Breast epithelium (tissue), 3 donors: ENCODE data around the gene BICD1.

ENCODE experiments used
- POLR2A ChIP-seq: fragments of 450-650 bp; IDR thresholded peaks from one replicate; pipeline ENCODE4 v1.6.1; 2016; ENCODE audit warnings: antibody characterized with exemption, mild to moderate bottlenecking, moderate library complexity
- POLR2AphosphoS5 ChIP-seq, 3 donors: sonication (generic); formaldehyde crosslinking; IDR thresholded peaks; one replicate each; pipeline ENCODE4 v1.6.1; 2017; ENCODE audit warnings: antibody characterized with exemption in 3 of 3
- TF ChIP-seq, protein P1 (sequence below), 3 donors: fragments of 450-650 bp; IDR thresholded peaks; one replicate each; pipeline ENCODE4 v1.5.1; 2016 to 2017; ENCODE audit warnings: antibody characterized with exemption in 3 of 3, mild to moderate bottlenecking in 3 of 3, moderate library complexity in 3 of 3

DNA sequence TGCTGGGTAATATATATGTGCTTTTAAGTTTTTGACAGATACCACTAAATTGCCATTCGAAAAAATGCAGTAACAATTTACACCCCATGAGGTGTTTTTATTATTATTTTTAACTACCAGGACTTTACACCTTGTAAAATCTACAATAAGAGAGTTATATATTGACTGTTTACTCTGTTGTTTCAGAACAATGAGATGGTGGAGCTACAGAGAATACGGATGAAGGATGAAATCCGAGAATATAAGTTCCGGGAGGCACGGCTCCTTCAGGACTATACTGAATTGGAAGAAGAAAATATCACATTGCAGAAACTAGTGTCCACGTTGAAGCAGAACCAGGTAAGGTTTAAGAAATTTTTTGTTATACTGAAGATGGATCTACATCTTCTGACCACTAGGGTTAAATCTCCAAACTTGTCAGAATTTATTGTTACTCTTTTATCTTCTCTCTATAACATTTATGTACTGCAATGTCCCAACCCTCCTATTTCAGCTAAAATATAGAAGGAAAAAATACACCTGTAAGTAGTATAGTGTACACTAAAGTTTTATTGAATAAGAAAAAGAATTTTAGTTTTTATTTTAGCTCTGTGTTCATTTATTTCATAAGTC lies 187.3 kb downstream of the BICD1 start:
- TF ChIP-seq, protein P1, sequence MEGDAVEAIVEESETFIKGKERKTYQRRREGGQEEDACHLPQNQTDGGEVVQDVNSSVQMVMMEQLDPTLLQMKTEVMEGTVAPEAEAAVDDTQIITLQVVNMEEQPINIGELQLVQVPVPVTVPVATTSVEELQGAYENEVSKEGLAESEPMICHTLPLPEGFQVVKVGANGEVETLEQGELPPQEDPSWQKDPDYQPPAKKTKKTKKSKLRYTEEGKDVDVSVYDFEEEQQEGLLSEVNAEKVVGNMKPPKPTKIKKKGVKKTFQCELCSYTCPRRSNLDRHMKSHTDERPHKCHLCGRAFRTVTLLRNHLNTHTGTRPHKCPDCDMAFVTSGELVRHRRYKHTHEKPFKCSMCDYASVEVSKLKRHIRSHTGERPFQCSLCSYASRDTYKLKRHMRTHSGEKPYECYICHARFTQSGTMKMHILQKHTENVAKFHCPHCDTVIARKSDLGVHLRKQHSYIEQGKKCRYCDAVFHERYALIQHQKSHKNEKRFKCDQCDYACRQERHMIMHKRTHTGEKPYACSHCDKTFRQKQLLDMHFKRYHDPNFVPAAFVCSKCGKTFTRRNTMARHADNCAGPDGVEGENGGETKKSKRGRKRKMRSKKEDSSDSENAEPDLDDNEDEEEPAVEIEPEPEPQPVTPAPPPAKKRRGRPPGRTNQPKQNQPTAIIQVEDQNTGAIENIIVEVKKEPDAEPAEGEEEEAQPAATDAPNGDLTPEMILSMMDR (IDR thresholded peaks at IDR 0.05): no peak
- TF ChIP-seq POLR2A (no peak), POLR2AphosphoS5 (IDR thresholded peaks at IDR 0.05) (no peak)
